NCI-H524 (cell line): ENCODE measurements around the gene GPM6B.

ENCODE experiments used
- DNase-seq, 2 experiments: peaks; one replicate each; lab custom pipeline; 2025; lab: John Stamatoyannopoulos, UW

The GPM6B gene, protein sequence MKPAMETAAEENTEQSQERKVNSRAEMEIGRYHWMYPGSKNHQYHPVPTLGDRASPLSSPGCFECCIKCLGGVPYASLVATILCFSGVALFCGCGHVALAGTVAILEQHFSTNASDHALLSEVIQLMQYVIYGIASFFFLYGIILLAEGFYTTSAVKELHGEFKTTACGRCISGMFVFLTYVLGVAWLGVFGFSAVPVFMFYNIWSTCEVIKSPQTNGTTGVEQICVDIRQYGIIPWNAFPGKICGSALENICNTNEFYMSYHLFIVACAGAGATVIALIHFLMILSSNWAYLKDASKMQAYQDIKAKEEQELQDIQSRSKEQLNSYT

DNA sequence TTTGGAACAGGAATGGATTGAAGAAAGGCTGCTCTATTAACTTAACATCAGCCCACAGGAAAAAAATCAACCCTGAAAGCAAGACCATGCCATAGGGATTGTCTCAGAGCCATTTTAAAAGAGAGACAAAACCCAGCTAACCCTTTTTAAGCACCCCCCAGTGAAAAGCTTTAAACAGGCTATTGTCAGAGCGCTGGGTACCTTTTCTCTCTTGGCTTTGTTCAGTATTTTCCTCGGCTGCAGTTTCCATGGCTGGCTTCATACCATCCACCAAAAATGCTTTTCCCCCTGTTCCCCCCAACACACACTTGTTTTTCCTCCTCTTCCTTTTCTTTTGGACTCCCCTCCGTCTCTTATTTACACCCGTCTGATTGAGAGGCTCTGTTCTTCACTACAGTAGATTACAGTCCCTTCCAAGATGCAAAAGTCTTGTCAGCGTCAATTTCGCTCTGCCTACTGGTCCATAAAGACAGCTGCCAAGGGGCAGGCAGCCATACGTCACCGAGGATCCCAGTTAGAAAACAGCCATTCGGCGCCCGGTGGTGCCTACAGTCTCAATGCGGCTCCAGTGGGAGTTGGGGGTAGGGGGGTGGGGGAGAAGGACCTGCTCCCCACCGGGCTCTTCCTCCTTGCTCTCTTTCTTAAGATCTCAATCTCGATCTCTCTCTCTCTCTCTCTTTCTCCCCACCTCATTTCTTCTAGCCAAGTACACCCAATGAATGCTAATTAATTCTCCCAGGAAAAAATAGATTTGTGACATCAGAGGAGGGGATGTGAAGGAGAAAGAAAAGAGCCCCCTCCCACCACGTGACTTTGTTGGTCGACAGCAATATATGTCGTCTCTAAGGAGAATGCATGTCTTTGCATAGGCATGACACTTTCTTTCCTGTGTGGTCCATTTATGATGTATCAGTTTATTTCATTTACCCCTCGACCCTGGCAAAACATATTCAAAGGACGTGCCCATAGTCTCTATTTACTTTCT, at the start of gene GPM6B:
GPM6B (minus strand) TSS at position 451 of the 985 bp plus-strand sequence; CDS start at position 262, 189 bp downstream.
- DNase-seq = peak; percentile 16 to 55

DNA sequence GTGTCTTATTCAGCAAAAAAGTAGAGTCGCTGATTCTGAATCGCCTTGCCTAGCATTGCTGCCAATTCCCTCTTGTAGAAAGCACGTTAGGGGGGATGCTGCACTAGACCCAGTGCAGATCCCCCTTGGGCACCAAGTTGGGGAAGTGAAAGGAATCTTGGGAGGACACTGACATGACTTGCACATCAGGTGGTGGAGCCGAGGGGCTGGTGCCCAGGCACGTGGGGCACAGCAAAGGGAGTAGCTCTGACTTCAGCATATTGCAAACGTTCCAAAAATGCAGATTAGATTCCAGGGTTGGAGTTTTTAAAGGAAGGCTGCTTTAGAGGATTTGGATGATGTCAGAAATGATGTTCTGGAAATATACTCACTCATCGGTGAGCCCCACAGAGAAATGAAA, 47.4 kb upstream of the GPM6B start:
- DNase-seq = no peak

DNA sequence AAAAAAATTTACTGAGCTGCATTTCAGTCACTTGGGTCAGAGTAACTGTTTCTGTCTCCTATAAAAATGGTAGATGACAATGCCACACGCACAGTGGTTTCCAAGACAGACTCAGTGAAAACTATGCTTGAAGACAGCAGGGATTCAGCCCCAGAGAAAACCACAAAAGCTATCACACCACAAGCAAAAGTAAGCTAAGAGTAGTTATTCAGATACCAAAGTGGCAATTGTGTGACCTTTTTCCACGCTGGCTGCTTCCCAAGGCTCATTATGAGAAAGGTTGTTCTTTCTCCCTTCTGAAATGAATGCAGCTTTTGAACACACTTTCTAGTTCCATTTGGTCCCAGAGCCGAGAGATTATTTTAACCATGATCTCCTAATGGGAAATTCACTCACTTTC, 46.4 kb upstream of the GPM6B start:
- DNase-seq = no peak

DNA sequence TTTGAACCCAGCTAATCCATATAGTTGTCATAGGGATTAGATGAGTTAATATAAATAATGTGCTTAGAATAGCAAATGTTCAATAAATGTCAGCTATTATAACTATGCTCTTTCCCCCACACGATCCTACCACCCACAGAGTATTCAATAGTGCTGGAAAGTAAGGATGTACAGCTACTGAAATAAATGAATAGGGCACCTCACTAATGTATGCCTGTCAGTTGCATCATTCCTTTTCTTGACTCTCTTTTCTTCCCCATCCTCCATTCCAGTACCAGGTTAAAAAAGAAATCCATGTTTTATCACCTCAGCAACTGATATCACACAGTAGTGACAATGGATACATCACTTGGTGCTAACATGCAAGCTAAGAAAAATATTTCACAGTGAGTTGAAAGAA, 42.8 kb upstream of the GPM6B start:
- DNase-seq = no peak

DNA sequence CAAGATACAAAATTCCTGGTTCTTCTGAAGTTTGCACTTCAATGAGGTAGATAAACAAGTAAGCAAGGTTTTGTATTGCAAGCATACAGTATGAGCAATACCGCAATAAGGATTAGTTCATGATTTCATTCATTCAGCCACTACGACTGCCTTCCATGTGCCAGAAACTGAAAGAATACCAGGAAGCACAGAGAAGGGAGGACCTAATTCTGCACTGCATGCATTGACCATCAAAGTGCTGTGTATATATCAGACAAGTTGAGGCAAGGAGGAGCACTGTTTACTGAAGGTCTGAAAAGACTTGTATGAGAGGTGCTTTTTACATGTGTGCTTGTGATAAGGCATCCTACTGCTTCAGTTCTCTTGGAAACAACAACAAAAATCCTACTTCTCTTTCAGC, 40.9 kb upstream of the GPM6B start:
- no peak for DNase-seq

DNA sequence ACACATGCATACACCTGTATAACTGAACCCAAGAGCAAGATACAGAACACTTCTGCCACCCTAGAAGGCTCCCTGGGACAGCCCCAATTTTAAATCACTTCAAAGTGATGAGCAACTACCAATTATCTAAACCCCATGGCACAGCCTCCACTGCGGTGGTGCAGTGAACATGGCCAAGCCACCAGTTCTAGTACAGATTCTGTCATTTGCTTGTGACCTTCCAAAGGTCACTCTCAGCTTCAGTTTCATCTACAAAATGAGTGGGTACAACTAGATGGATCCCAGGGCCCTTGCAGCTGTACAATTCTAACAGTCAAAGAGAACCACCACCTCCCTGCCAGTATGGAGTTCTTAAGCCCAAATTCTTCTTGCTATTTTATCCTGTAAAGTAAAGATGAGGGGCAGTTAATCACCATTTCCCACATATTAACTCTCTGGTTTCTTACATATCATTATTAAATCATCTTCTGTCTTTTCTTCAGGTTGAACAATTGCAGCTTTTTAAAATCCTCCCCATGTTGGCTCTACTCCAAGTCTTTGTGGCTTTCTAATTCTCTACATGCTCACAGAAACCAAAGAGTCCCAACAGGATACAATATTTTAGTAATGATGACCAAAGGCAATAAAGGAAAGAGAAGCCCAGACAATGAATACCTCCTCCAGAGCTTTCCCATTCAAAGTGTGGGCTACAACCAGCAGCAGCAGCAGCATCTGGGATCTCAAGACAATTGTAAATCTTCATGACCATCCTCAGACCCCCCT, 39.0 kb upstream of the GPM6B start:
- no peak for DNase-seq

DNA sequence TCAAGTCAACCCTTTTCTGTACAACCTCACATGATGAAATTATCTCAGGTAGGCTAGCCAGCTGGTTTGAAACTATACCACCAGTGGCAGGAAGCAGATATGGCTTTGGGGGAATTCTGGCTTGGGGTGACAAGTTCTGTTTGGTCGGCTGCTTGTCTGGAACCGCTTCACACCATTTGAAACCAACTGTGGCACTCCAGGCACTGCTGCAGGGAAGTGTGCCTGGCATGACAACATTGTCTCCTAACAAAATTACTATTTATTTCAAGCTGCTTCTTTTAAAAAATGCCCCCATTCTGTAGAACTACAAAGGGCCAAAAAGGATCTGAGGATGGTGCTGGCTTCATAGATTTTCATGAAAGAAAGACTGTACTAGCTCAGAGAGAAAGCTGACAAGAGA, 37.1 kb upstream of the GPM6B start:
- no peak for DNase-seq

DNA sequence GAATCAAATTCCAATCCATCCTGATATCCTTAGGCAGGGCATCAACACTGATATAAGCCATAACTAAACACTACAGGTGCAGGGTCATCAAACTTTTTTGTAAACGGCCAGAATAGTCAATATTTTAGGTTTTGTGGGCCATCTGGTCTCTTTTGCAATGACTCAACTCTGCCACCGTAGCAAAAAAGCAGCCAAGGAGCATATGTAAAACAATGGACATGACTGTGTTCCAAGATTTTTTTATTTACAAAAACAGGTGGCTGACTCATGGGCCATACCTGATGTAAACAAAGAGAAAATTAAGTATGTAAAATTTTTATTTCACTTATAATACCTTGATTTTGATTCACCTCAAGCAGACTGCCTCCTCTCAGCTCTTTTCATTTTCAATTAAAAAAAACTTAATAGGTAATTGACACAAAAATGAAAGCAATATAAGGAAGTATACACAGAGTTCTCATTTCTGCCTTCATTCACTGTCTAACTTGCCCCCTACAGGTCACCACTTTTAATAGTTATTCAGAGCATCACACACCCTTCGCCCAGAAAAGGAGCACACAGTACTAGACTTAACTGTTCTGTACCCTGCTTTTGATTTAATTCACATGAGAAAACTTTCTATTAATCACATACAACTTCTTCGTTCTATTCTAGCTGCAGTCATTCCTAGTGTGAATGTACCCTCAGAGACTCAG, 35.3 kb upstream of the GPM6B start:
- no peak for DNase-seq

DNA sequence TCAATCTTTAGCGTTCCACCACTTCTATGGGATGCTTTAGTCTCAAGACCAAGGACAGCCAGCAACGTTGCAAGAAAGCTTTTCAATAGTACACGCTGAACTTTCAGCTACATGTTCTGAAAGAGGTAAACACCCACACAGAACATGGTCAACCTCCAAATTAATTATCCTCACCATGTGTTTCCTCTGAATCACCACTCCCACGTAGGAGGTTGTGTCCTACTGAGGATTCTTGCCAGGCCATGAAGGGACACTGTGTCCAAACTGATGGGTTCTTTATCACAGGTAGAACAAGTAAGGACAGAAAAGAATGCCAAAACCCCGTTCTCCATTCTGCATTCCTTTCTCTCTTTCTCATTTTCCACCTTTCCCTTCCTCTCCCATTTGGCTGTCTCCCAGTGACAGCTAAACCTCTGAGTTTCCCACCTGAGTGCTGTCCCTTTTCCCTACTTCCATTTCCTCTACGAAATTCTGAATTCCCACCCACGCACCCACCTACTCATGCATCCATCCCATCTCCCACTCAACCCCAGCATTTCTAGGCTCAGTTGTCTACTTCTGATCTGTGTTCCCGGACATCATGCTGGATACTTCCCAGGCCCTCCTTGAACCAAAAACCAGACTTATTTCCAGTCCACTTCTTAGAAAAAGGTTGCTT, 29.0 kb upstream of the GPM6B start:
- no peak for DNase-seq

DNA sequence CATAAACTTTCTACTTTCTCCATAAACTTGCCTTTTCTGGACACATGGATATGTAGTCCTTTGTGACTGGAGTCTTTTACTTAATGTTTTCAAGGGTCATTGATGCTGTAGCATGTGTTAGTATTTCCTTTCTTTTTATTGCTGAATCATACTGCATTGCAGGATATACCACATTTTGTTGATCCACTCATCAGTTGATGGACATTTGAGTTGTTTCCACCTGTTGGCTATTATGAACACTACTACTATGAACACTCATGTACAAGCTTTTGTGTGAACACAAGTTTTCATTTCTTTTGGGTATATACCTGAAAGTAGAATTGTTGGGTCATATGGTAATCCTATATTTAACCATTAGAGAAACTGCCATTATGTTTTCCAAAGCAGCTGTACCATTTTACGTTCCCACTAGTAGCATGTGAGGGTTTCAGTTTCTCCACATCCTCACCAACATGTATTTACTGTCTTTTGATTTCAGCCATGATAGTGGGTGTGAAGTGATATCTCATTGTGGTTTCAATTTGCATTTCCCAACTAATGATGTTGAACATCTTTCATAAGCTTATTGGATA, 26.3 kb upstream of the GPM6B start:
- no peak for DNase-seq

DNA sequence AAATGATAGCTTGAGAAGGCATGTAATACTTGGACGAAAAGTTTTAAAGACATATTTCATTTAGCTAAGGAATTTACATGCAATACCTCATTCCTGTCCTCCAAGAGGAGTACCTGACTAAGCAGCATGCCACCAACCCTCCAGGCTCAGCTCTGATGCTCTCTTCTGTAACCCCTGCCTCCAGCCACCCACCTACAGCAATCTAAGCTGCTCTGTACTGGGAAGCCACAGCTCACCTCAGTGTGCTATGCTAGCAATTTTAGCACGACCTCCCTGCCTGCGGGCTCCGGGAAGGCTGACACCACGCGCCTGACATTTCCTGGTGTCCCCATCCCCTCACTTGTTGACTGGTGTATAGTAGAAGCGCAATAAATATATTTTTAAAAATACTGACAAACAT, 23.2 kb upstream of the GPM6B start:
- no peak for DNase-seq

DNA sequence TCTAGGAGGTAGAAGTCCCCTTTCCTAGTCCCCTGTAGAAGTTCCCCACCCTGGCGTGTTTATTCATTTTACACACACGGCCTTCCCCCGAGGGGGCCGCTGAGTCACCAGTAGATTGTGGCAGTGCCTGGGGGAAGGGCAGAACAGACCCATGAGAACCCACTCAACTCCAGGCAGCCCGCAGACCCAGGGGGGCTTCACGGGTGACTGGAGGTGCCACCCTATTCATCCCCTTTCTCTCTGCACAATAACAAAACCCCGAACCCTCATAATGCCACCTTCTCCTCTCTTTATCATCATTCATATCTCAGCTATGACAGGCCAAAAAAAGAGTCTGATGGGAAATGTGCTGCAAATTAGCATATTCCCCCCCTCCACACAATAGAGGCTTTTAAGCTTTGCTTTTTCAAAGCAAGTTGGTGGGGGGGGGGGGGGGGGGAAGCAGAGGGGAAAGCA, 20.4 kb upstream of the GPM6B start:
- no peak for DNase-seq

DNA sequence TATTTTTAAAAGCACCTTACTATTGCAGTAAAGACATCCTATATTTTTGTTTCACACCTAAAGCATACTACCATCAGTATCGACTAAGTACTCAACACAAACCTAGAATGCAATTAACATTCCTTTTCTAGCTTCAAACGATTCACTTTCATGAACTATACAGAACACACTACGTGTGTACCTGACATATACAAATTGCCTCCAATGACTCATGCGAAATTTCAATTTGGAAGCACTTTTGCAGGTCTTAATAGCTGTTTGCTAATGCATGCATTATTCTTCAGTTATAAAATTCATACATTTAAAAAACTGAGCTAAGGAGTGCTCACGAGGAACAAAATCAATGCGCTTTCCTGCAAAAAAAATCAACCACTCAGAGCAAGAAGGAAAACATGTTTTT, 19.7 kb upstream of the GPM6B start:
- DNase-seq = no peak

DNA sequence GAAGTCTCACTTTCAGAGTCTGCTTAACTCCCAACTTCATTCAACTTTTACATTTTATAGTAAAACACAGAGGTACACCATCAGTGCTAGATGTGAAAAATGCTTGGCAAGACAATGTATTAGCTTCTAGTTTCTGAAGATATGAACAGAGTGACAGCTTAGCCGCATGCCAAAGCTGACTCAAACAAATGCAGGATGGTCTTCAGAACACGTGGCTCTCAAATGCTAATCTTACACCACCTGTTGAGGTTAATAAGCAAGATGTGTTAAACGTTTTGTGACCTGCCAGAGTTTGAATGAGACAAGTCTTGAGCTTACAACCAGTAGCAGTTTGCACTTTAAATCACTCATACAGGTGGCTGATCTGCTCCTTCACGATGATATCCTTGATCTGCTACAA, 18.9 kb upstream of the GPM6B start:
- peak in 1 of 2 experiments; percentile 60 for DNase-seq

DNA sequence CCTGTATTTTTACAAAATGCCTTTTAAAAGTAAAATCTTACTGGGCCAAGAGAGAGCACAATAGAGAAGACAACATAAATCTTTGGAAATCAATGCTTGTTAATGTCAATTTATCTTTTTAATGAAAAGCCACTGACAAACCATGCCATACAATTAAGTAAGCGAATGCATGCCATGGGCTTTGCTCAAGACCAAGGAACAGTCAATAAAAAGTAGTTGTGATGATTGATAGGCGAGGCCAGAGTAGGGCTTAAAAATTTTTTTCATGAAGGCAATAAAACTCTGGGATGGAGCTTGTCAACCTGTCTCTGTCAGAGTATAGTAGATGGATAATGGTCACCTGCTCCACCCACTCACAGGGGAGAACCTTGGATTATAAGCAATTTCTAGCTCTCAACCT, 17.5 kb upstream of the GPM6B start:
- DNase-seq = no peak

DNA sequence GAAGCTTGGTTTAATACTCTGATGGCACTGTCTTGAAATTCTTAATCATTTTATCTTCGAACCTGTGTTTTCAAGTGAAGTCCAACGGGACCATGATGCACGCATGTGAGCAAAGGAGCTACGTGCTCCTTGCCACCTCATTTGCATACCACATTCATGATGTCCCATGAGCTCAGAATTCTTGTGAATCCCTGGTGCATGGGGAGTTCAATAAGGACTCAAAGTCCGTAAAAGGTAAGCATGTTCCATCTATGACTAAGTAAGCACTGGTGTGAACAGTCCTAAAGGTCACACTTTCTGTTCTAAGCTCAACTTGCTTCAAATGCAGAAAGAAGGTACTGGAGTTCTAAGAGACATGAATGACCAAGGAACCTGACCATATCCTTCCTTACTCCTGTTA, 13.1 kb upstream of the GPM6B start:
- no peak for DNase-seq

DNA sequence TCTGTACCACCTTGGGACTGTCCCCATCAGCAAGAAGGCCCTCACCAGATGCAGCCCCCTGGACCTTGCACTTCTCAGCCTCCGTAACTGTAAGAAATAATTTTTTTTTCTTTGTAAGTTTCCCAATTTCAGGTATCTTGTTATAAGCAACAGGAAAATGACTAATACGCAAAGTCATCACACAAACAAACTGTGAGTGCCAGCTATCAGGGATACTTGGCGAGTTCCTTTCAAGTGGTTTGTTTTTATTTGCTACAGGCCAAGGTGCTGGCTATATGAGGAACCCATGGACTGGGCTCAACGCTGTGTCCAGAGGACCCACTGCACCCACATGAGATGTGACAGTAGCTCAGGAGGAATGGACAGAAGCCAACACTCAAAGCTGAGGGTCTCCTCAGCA, 11.5 kb upstream of the GPM6B start:
- no peak for DNase-seq

DNA sequence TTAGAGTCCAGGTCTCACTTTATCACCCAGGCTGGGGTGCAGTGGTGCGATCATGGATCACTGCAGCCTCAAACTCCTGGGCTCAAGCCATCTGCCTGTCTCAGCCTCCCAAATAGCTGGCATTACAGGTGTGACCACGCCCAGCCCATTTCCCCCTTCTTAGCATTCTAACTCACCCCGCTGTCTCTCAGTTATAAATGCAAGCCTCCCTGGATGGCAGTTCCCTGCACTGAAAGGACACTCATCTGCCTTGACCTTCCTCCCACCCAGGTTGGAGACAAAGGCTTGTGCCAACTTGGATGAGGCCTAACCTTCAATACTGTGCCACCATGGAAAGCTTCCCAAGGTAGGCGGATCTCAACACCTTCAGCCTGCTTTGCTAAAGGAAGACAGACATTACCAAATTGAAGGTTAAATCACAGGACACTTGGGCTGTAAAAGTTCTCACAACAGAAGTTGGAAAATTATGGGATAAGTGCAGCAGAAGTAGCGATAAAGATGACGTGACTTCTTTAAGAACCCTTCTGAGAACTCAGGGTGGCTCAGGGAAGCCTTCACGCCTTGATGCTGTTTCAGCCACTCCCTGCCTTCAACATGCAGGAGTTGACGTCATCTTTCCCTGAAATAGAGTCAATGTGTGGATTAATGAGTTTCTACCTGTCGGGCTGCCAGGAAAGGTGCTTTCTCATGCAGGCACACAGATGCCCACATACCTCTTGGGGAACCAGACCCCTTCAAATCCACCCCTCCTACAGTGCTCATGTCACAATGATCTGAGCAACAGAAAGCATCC, 10.6 kb upstream of the GPM6B start:
- DNase-seq = no peak

DNA sequence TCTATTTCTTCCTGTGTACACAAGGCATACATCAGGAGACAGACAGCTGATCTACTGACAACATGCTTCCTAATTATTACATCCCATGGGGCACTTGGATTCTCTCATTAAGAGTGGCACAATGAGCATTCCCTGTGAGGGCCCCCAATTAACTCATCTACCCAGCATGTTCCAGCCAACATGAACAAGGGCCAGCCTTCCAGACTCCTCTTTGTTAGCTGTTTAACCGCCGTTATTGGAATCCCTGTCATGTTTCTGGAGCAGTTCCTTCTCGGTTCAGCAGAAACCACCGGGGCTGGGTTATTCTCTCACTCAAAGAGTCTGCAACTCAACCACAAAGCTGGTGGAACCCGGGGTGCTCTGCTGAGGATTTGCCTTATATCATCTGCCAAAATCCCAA, 9.9 kb upstream of the GPM6B start:
- no peak for DNase-seq

DNA sequence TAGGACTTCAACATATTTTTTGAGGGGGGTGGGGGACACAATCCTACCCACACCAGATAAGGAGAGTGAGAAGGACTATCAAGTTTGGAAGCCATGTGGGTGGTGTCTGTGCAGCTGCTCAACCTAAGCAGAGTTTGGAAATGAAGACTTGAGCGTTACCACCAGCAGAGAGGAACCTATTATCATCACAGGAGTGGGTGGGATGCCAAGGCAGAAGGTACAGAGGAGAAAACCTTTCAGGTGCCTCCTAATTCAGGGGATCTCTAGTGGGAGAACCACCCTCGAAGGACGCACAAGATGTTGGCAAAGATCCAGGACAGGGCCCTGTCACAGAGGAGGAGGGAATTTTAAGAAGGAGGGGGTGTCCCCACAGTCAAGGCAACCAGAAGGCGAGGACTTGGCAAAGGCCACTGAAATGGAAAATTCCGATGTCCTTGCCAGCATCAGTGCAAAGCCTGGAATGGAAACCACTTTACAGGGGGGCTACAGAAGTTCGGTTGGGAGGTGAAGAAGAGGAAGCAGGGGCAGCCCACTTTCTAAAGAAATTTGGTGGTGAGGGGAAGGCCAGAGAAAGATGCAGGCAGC, 8.4 kb upstream of the GPM6B start:
- DNase-seq = no peak
